Body of pancreas (tissue), 4 donors: ENCODE results near the gene TCAP. TPM values are rescaled to one million over a fixed set of nuclear protein-coding genes. Genes with fewer than 3 reads are reported as not detected.

Source experiments
- ATAC-seq: fragments of 150-250 bp; one replicate; pipeline ENCODE4 v1.9.1; 2016
- DNase-seq, 4 donors: peaks; one replicate each; pipeline ENCODE4 v3.0.0-alpha.2; 2019
- H3K27ac ChIP-seq, 4 donors: fragments of 200-600 bp; sonication (generic); 1 replicate in 3 of 4; 2 replicates in 1 of 4; pipeline versions ENCODE4 v1.5.1 to v1.6.1; 2016 to 2019; ENCODE audit warnings: mild to moderate bottlenecking in 1 of 4, mixed read lengths in 1 of 4, moderate library complexity in 1 of 4
- H3K27me3 ChIP-seq, 2 donors: fragments of 200-600 bp; sonication (generic); one replicate each; pipeline ENCODE4 v1.6.0; 2016; ENCODE audit warnings: mild to moderate bottlenecking in 1 of 2
- H3K36me3 ChIP-seq, 2 donors: fragments of 200-600 bp; sonication (generic); replicated peaks in 1 of 2; 2 replicates each; pipeline ENCODE4 v1.5.1; 2016; ENCODE audit warnings: low read depth in 2 of 2; ENCODE audit not compliant: insufficient read depth in 1 of 2
- H3K4me1 ChIP-seq: fragments of 200-600 bp; sonication (generic); one replicate; pipeline ENCODE4 v1.6.0; 2016
- H3K4me3 ChIP-seq, 2 donors: fragments of 200-600 bp; sonication (generic); 1 replicate in 1 of 2; 2 replicates in 1 of 2; pipeline ENCODE4 v1.5.1; 2016 to 2019
- H3K9me3 ChIP-seq, 3 donors: fragments of 200-600 bp; sonication (generic); 1 replicate in 2 of 3; 2 replicates in 1 of 3; pipeline ENCODE4 v1.5.1; 2016
- POLR2A ChIP-seq, 3 donors: fragments of 450-650 bp; IDR thresholded peaks; one replicate each; pipeline ENCODE4 v1.6.1; 2016; ENCODE audit warnings: antibody characterized with exemption in 3 of 3, mild to moderate bottlenecking in 2 of 3
- WGBS, 2 donors: methylation state at CpG; one replicate each; pipeline ENCODE4 v1.1.5; 2017; 5-methylcytosine and 5-hydroxymethylcytosine counted together
- intact Hi-C: fragments of 100-400 bp; cut with DNase I; formaldehyde crosslinking; loops from one replicate; pipeline ENCODE4 v1.15.1; 2023
- total RNA-seq, 2 donors: library from RNA; depleted of rRNA; stranded (reverse); fragments of >200 nt; gene quantifications; one replicate each; pipeline ENCODE4 v1.1.0, GENCODE V29; 2016
- TF ChIP-seq, protein P1 (sequence below), 7 experiments: fragments of 450-650 bp in 4 of 7; fragments of 200-600 bp in 3 of 7; sonication (generic) in 3 of 7; IDR thresholded peaks; one replicate each; pipeline ENCODE4 v1.5.1; 2016 to 2019; ENCODE audit warnings: antibody characterized with exemption in 7 of 7

The TCAP gene
- total RNA-seq, 2 donors from 2014 or later = 0.26 TPM; not detected in 1

DNA sequence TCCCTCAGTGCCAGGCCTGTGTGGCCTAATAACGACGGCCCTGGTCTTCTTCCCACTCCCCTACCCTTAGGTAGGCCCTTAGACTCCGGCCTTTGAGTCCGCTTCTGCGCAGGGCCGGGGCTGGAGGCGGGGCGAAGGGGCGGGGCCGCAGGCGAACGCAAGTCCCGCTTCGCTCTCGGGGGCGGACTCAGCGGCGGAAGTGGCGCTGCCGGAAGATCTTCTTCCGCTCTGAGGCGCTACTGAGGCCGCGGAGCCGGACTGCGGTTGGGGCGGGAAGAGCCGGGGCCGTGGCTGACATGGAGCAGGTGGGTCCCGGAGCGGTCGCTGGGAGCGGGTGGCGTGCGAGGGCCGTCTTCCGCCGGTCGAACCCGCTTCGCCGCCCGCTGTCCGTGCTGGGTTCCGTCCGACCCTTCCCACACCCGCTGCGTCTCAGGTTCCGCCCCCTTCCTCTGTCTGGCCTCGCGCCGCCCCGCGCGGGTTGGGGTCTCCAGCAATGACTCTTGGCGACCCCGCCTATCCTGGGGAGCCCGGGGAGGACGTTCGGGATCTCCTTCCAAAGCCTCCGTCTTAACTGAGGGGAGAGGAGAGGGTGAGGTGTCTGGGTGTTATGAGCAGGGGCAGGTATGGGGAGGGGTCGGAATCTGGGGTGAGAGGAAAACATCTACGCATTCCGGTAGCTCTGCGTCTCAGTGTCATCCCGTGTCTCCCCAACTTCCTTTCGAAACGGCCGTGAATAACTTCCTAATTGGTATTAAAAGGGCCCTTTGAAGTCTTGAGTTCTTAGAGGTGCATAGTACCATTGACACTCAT, 28.0 kb upstream of the TCAP start, which contains the start of gene STARD3:
STARD3 (plus strand) TSS at position 218 of the 810 bp plus-strand sequence. CDS start 16,388 bp downstream, outside the sequence.
- Histone ChIP-seq H3K9me3 (no peaks in the 10 kb centered on the region), H3K4me3 (peak within 1 kb of the TSS; percentile 58 to 84), H3K4me1 (peaks cover 76% of the 10 kb centered on the region), H3K27me3 (no peaks in the 10 kb centered on the region), H3K36me3 (no peaks in the 10 kb centered on the region), H3K27ac (peak within 1 kb of the TSS; percentile 60 to 90 (median 74))
- DNase-seq (peak; percentile 92 to 93 (median 93)), ATAC-seq (peak; percentile 84)
- intact Hi-C loops = no loop called here
- peak; percentile 13 to 67 (median 58) for TF ChIP-seq POLR2A (IDR thresholded peaks at IDR 0.05)
- TF ChIP-seq, protein P1, sequence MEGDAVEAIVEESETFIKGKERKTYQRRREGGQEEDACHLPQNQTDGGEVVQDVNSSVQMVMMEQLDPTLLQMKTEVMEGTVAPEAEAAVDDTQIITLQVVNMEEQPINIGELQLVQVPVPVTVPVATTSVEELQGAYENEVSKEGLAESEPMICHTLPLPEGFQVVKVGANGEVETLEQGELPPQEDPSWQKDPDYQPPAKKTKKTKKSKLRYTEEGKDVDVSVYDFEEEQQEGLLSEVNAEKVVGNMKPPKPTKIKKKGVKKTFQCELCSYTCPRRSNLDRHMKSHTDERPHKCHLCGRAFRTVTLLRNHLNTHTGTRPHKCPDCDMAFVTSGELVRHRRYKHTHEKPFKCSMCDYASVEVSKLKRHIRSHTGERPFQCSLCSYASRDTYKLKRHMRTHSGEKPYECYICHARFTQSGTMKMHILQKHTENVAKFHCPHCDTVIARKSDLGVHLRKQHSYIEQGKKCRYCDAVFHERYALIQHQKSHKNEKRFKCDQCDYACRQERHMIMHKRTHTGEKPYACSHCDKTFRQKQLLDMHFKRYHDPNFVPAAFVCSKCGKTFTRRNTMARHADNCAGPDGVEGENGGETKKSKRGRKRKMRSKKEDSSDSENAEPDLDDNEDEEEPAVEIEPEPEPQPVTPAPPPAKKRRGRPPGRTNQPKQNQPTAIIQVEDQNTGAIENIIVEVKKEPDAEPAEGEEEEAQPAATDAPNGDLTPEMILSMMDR (IDR thresholded peaks at IDR 0.05) = peak in 1 of 7 experiments; percentile 25
- WGBS, 2 donors = 0 to 8% methylated on average over 6 to 66 of the region's 69 CpGs

DNA sequence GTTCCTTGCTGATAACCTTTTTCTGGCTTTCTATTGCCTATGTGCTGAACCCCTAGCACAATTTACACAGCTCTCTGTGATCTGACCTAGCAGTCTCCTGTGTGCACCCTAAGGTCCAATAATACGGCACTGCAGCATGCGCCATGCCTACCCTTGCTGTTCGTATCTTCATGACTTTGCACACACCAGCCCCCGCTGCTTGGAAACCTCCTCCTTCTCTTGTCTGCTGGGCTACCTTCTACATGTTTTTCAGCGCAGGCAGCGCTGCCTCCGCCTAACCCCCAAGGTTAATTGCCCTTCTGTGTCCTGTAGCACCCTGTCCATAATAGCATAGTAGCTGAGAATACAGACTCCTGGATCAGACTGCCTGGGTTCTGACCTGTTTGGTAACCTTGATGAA, 26.8 kb upstream of the TCAP start:
- Histone ChIP-seq H3K27me3 (no peaks in the 10 kb centered on the region), H3K4me3 (no peak overlapping the region), H3K27ac (no peak overlapping the region), H3K4me1 (peaks cover 73% of the 10 kb centered on the region), H3K9me3 (no peaks in the 10 kb centered on the region), H3K36me3 (no peaks in the 10 kb centered on the region)
- TF ChIP-seq, protein P1 (IDR thresholded peaks at IDR 0.05) = no peak
- no peak for TF ChIP-seq POLR2A (IDR thresholded peaks at IDR 0.05)
- WGBS, 2 donors = 85 to 92% methylated on average over 7 of the region's 7 CpGs
- intact Hi-C loops = no loop called here
- no peak for ATAC-seq
- DNase-seq = no peak

DNA sequence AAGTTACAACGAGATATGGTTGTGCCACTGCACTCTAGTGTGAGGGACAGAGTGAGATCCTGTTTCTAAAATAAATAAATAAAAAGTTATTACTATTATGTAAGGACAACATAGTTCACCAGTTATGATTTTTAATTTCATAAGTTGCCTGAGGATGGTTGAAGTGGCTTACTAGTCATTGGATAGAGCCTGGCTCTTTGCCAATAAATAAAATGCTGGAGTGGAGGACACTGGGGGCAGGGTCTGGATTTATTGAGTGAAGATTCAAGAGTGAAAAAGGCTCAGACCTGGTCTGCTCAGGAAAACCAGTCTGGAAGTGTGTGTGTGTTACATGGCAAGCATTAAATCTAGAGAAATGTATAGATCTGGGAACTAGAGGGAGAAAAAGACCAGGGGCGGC, 26.1 kb upstream of the TCAP start:
- no peak for DNase-seq
- H3K9me3 ChIP-seq = no peaks in the 10 kb centered on the region
- H3K36me3 ChIP-seq = no peaks in the 10 kb centered on the region
- TF ChIP-seq POLR2A (IDR thresholded peaks at IDR 0.05) = no peak
- TF ChIP-seq, protein P1 (IDR thresholded peaks at IDR 0.05) = no peak
- no peak for ATAC-seq
- H3K4me3 ChIP-seq = no peak overlapping the region
- H3K27me3 ChIP-seq = no peaks in the 10 kb centered on the region
- H3K27ac ChIP-seq = no peak overlapping the region
- peaks cover 66% of the 10 kb centered on the region for H3K4me1 ChIP-seq
- 77 to 90% methylated on average over 2 of the region's 2 CpGs for WGBS, 2 donors
- intact Hi-C loops = no loop called here

DNA sequence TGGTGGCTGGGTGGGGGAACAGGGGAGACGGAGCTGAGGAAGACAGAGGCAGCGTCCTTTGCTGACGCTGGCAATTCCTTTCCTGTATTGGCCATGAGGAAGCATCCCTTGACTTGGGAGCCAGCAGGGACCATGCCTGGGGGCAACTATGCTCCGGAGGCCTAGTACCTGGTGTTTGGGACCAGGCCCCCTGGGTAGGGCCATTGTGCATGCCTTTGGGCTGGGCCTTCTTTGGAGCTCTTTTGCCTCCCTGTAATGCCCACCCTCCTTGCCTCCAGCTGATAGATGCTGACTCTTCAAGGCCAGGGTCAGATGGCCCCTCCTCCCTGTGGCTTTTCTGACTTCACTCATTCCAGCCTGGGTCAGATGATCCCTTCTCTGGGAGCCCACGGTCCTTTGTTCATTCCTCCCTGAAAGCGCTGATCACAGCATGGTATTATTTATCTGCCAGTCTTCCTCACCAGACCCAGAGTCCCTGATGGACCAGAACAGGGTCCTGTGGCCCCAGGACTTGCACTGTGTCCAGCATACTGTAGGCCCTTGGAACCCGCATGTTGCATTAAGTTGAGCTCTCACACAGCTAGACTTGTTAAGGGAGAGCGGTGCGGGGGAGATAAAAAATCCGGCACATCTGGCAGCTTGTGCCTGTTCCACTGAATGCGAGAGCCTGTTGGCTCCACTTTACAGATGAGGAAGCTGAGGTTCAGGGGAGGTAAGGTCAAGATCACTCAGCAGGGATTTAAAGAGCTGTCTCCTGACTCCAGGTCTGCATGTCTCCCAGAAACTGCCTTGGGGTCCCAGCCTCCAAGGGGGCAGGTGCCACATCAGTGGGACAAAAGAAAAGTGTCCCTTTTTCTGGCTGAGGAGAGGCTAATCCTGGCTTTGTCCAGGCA, 25.3 kb upstream of the TCAP start:
- H3K27ac ChIP-seq = no peak overlapping the region
- H3K27me3 ChIP-seq = no peaks in the 10 kb centered on the region
- DNase-seq (no peak), ATAC-seq (no peak)
- H3K36me3 ChIP-seq = no peaks in the 10 kb centered on the region
- WGBS, 2 donors = 84 to 85% methylated on average over 11 of the region's 11 CpGs
- peaks cover 58% of the 10 kb centered on the region for H3K4me1 ChIP-seq
- TF ChIP-seq, protein P1 (IDR thresholded peaks at IDR 0.05) = no peak
- TF ChIP-seq POLR2A (IDR thresholded peaks at IDR 0.05) = no peak
- no peaks in the 10 kb centered on the region for H3K9me3 ChIP-seq
- intact Hi-C loops = no loop called here
- H3K4me3 ChIP-seq = no peak overlapping the region
